ENCODE measurements around the gene PPFIA2.

GRCh38 chr12:81255456-81255855, 503.7 kb downstream of the PPFIA2 start:
- TF ChIP-seq POLR2A (IDR thresholded peaks at IDR 0.05; ENCODE audit: low read depth): no peak
- TF ChIP-seq POLR2AphosphoS5 (IDR thresholded peaks at IDR 0.05): no peak
- TF ChIP-seq CTCF (IDR thresholded peaks at IDR 0.05): no peak

Measured in esophagus muscularis mucosa (tissue), 3 donors.